ENCODE data around the gene PMF1.

The PMF1 gene

GRCh38 chr1:156225677-156226014 is 12.8 kb downstream of the PMF1 start:
- Histone ChIP-seq H3K36me3 (ENCODE audit: insufficient read depth, low read length) (peaks cover 64% of the 10 kb centered on the region), H3K4me3 (ENCODE audit: low read length) (no peak overlapping the region), H3K9me3 (ENCODE audit: insufficient read depth, low read depth, low read length) (no peaks in the 10 kb centered on the region), H3K27me3 (ENCODE audit: insufficient read depth, low read length) (no peaks in the 10 kb centered on the region), H3K9ac (ENCODE audit: low read depth, low read length) (no peak overlapping the region), H3K27ac (ENCODE audit: low read depth, low read length) (no peak overlapping the region), H3K4me1 (ENCODE audit: insufficient read depth, low read length) (no peaks in the 10 kb centered on the region)
- WGBS, result 33% methylated on average over 2 of the region's 2 CpGs

DNA sequence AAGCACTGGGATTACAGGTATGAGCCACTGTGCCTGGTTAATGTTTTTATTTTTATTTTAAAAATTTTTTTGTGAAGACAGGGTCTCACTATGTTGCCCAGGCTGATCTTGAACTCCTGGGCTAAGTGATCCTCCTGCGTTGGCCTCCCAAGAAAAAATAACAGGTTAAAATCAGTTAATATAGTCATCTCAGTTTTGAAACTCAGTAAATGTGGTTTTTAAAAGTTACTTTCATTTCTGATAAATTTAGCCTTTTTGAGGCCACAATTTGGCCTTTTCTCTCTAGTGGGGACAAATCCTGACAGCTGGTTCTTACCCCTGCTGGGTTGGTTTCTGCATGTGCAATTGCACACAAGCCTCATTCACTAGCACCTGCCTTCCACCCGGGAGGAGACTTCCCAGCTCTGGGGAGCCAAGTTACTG is 13.3 kb downstream of the PMF1 start:
- Histone ChIP-seq H3K9me3 (ENCODE audit: insufficient read depth, low read depth, low read length) (no peaks in the 10 kb centered on the region), H3K36me3 (ENCODE audit: insufficient read depth, low read length) (peaks cover 59% of the 10 kb centered on the region), H3K4me3 (ENCODE audit: low read length) (no peak overlapping the region), H3K27ac (ENCODE audit: low read depth, low read length) (no peak overlapping the region), H3K9ac (ENCODE audit: low read depth, low read length) (no peak overlapping the region), H3K27me3 (ENCODE audit: insufficient read depth, low read length) (no peaks in the 10 kb centered on the region), H3K4me1 (ENCODE audit: insufficient read depth, low read length) (no peaks in the 10 kb centered on the region)
- WGBS, result 100% methylated on average over 2 of the region's 2 CpGs

DNA sequence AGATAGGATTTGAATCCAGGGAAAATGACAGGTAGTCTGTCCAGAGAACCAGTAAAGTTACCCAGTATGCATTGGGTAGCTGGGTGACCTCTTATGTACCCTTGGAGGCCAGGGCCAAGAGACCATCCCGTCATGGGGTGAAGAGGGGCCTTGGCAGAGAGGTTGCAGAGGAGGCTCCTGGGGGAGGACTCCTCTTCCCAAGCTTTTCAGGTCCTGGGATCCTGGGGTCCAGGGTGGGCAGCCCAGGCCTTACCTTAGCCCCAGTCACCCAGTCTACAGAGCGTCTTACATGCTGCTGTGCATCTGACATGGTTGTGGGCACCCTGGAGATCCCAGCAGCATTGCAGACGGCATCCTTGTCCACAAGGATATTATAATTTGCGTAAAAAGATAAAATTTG is 14.0 kb downstream of the PMF1 start:
- Histone ChIP-seq H3K27ac (ENCODE audit: low read depth, low read length) (no peak overlapping the region), H3K9me3 (ENCODE audit: insufficient read depth, low read depth, low read length) (no peaks in the 10 kb centered on the region), H3K27me3 (ENCODE audit: insufficient read depth, low read length) (no peaks in the 10 kb centered on the region), H3K4me3 (ENCODE audit: low read length) (no peak overlapping the region), H3K9ac (ENCODE audit: low read depth, low read length) (no peak overlapping the region), H3K36me3 (ENCODE audit: insufficient read depth, low read length) (peaks cover 53% of the 10 kb centered on the region), H3K4me1 (ENCODE audit: insufficient read depth, low read length) (no peaks in the 10 kb centered on the region)
- 95% methylated on average over 4 of the region's 4 CpGs for WGBS

DNA sequence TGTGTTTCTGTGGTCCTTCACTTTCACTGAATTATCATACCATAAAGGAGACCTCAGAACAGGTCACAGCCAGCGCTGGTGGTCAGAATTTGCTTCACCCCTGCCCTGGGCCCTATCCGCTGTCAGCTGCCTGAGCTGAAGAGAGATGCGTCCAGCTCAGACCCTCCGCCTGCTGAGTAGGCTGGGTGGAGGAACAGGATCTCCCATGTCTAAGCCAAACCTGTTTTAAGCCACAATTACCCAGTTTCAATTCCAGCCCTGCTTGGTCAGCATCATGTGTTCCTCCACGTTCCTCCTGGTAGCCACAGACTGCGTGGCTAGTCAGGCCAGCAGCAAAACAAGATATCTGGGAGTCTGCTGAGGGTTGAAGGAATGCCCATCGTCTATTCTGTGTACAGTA is 15.7 kb downstream of the PMF1 start:
- H3K4me1 ChIP-seq (ENCODE audit: insufficient read depth, low read length), result no peaks in the 10 kb centered on the region
- 82% methylated on average over 7 of the region's 7 CpGs for WGBS
- no peak overlapping the region for H3K4me3 ChIP-seq (ENCODE audit: low read length)
- H3K9me3 ChIP-seq (ENCODE audit: insufficient read depth, low read depth, low read length), result no peaks in the 10 kb centered on the region
- no peaks in the 10 kb centered on the region for H3K27me3 ChIP-seq (ENCODE audit: insufficient read depth, low read length)
- H3K9ac ChIP-seq (ENCODE audit: low read depth, low read length), result no peak overlapping the region
- peaks cover 46% of the 10 kb centered on the region for H3K36me3 ChIP-seq (ENCODE audit: insufficient read depth, low read length)
- no peak overlapping the region for H3K27ac ChIP-seq (ENCODE audit: low read depth, low read length)

GRCh38 chr1:156229809-156230472 is 17.1 kb downstream of the PMF1 start:
- Histone ChIP-seq H3K27ac (ENCODE audit: low read depth, low read length) (no peak overlapping the region), H3K4me1 (ENCODE audit: insufficient read depth, low read length) (no peaks in the 10 kb centered on the region), H3K9me3 (ENCODE audit: insufficient read depth, low read depth, low read length) (no peaks in the 10 kb centered on the region), H3K9ac (ENCODE audit: low read depth, low read length) (no peak overlapping the region), H3K4me3 (ENCODE audit: low read length) (no peak overlapping the region), H3K36me3 (ENCODE audit: insufficient read depth, low read length) (peaks cover 51% of the 10 kb centered on the region), H3K27me3 (ENCODE audit: insufficient read depth, low read length) (no peaks in the 10 kb centered on the region)
- WGBS, result 97% methylated on average over 11 of the region's 11 CpGs

DNA sequence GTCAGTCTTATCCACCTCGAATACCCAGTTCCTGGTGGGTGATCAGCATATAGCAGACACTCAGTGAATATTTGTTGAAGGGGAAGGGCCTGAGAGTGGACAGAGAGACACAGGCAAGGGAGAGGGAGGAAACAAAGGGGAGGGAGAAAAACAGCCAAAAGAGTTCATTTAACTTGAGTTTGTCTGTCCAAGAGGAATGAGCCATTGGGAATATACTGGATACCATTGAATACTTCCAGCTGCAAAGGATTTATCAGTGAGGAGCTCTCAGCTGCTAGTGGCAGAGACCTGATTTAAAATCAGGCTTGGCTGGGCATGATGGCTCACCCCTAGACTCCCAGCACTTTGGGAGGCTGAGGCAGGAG is 17.6 kb downstream of the PMF1 start:
- H3K27me3 ChIP-seq (ENCODE audit: insufficient read depth, low read length), result no peaks in the 10 kb centered on the region
- H3K27ac ChIP-seq (ENCODE audit: low read depth, low read length), result no peak overlapping the region
- H3K4me1 ChIP-seq (ENCODE audit: insufficient read depth, low read length), result no peaks in the 10 kb centered on the region
- H3K9ac ChIP-seq (ENCODE audit: low read depth, low read length), result no peak overlapping the region
- peaks cover 52% of the 10 kb centered on the region for H3K36me3 ChIP-seq (ENCODE audit: insufficient read depth, low read length)
- H3K4me3 ChIP-seq (ENCODE audit: low read length), result no peak overlapping the region
- H3K9me3 ChIP-seq (ENCODE audit: insufficient read depth, low read depth, low read length), result no peaks in the 10 kb centered on the region
- 100% methylated on average over 1 of the region's 1 CpG for WGBS

GRCh38 chr1:156232201-156232894 is 19.5 kb downstream of the PMF1 start:
- H3K27me3 ChIP-seq (ENCODE audit: insufficient read depth, low read length), result no peaks in the 10 kb centered on the region
- H3K9me3 ChIP-seq (ENCODE audit: insufficient read depth, low read depth, low read length), result no peaks in the 10 kb centered on the region
- no peak overlapping the region for H3K27ac ChIP-seq (ENCODE audit: low read depth, low read length)
- no peaks in the 10 kb centered on the region for H3K4me1 ChIP-seq (ENCODE audit: insufficient read depth, low read length)
- H3K4me3 ChIP-seq (ENCODE audit: low read length), result no peak overlapping the region
- 93% methylated on average over 12 of the region's 12 CpGs for WGBS
- peaks cover 57% of the 10 kb centered on the region for H3K36me3 ChIP-seq (ENCODE audit: insufficient read depth, low read length)
- H3K9ac ChIP-seq (ENCODE audit: low read depth, low read length), result no peak overlapping the region

DNA sequence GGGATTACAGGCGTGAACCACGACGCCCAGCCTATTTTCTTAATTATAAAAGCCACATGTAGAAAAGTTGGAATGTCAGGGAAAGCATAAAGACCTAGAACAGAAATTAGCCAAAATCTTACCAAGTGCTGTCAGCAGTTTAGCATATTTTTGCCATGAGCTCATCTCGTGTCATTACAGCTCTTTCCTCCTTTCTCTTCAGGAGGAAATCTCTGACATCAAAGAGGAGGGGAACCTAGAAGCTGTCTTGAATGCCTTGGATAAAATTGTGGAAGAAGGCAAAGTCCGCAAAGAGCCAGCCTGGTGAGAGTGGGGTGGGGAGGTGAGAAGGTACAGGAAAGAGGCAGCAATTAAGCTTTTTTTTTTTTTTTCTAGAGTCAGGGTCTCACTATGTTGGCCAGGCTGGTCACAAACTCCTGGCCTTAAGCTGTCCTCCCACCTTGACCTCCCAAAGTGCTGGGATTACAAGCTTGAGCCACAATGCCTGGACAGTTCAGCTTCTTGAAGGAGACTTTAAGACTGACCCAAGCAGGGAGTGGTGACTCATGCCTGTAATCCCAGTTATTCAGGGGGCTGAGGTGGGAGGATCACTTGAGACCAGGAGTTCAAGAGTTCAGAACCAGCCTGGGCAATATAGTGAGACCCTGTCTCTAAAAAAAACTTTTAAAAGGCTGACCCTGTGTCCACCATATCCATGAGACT is 20.8 kb downstream of the PMF1 start:
- H3K27ac ChIP-seq (ENCODE audit: low read depth, low read length), result no peak overlapping the region
- WGBS, result 90% methylated on average over 5 of the region's 5 CpGs
- no peak overlapping the region for H3K9ac ChIP-seq (ENCODE audit: low read depth, low read length)
- no peaks in the 10 kb centered on the region for H3K4me1 ChIP-seq (ENCODE audit: insufficient read depth, low read length)
- no peak overlapping the region for H3K4me3 ChIP-seq (ENCODE audit: low read length)
- H3K36me3 ChIP-seq (ENCODE audit: insufficient read depth, low read length), result peaks cover 64% of the 10 kb centered on the region
- no peaks in the 10 kb centered on the region for H3K27me3 ChIP-seq (ENCODE audit: insufficient read depth, low read length)
- no peaks in the 10 kb centered on the region for H3K9me3 ChIP-seq (ENCODE audit: insufficient read depth, low read depth, low read length)

DNA sequence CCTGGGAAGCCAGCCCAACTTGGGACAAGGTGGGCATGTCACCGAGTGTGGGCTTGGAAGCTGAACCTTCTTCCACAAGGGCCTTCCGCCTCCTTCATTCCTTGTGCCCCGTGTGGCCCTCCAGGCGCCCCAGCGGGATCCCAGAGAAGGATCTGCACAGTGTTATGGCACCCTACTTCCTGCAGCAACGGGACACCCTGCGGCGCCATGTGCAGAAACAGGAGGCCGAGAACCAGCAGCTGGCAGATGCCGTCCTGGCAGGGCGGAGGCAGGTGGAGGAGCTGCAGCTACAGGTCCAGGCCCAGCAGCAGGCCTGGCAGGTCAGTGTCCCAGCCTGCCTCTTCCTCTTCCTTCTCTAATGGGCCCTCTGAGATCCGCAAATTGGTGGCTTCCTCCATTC is 23.4 kb downstream of the PMF1 start:
- no peak overlapping the region for H3K9ac ChIP-seq (ENCODE audit: low read depth, low read length)
- no peak overlapping the region for H3K4me3 ChIP-seq (ENCODE audit: low read length)
- no peak overlapping the region for H3K27ac ChIP-seq (ENCODE audit: low read depth, low read length)
- H3K36me3 ChIP-seq (ENCODE audit: insufficient read depth, low read length), result peaks cover 67% of the 10 kb centered on the region
- WGBS, result 97% methylated on average over 12 of the region's 12 CpGs
- no peaks in the 10 kb centered on the region for H3K4me1 ChIP-seq (ENCODE audit: insufficient read depth, low read length)
- no peaks in the 10 kb centered on the region for H3K9me3 ChIP-seq (ENCODE audit: insufficient read depth, low read depth, low read length)
- no peaks in the 10 kb centered on the region for H3K27me3 ChIP-seq (ENCODE audit: insufficient read depth, low read length)

DNA sequence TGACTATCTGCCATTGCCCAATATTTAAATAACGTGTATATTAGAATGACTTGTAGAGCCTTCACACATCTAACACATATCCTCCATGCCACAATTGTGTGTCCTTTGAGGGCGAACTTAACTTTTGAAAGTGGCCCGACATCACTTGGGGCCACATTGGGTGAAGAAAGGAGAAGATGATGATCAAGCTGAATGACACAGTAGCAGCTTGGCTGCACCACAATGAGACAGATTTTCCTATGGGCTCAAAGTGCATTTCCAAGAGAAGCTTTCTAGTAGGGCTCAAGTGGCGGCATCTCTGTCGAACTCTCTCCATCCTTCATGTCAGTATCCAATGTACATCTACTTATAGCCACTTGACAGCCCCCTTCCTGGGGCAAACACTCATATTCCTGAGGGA is 25.4 kb downstream of the PMF1 start:
- Histone ChIP-seq H3K36me3 (ENCODE audit: insufficient read depth, low read length) (peaks cover 61% of the 10 kb centered on the region), H3K4me3 (ENCODE audit: low read length) (no peak overlapping the region), H3K27ac (ENCODE audit: low read depth, low read length) (no peak overlapping the region), H3K9ac (ENCODE audit: low read depth, low read length) (no peak overlapping the region), H3K9me3 (ENCODE audit: insufficient read depth, low read depth, low read length) (no peaks in the 10 kb centered on the region), H3K27me3 (ENCODE audit: insufficient read depth, low read length) (no peaks in the 10 kb centered on the region), H3K4me1 (ENCODE audit: insufficient read depth, low read length) (no peaks in the 10 kb centered on the region)
- 97% methylated on average over 5 of the region's 5 CpGs for WGBS

DNA sequence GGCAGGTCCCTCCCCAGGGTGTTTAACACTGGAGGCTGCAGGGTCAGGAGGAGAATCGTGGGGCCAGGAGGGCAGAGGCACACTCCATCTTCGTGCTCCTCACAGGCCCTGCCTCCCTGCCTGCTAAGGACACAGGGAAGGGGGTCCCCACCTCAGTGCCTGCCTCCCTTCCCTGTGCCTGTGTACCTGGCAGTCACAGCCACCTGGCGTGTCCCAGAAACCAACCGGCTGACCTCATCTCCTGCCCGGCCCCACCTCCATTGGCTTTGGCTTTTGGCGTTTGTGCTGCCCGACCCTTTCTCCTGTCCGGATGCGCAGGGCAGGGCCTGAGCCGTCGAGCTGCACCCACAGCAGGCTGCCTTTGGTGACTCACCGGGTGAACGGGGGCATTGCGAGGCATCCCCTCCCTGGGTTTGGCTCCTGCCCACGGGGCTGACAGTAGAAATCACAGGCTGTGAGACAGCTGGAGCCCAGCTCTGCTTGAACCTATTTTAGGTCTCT is 28.6 kb downstream of the PMF1 start:
- Histone ChIP-seq H3K4me3 (ENCODE audit: low read length) (no peak overlapping the region), H3K9me3 (ENCODE audit: insufficient read depth, low read depth, low read length) (no peaks in the 10 kb centered on the region), H3K4me1 (ENCODE audit: insufficient read depth, low read length) (no peaks in the 10 kb centered on the region), H3K27me3 (ENCODE audit: insufficient read depth, low read length) (peaks cover 7% of the 10 kb centered on the region; the same call in 1 of the 2 replicates), H3K36me3 (ENCODE audit: insufficient read depth, low read length) (peaks cover 36% of the 10 kb centered on the region), H3K27ac (ENCODE audit: low read depth, low read length) (no peak overlapping the region), H3K9ac (ENCODE audit: low read depth, low read length) (no peak overlapping the region)
- WGBS, result 71% methylated on average over 15 of the region's 15 CpGs
